Left ventricle myocardium inferior (tissue), 1 donor: ENCODE data around the gene MMP10. TPM values are rescaled to one million over a fixed set of nuclear protein-coding genes. Genes with fewer than 3 reads are reported as not detected.

ENCODE experiments used
- DNase-seq: peaks from one replicate; pipeline ENCODE4 v3.0.0-alpha.2; 2020
- H3K27ac ChIP-seq: fragments of 200-600 bp; replicated peaks from 2 replicates; pipeline ENCODE4 v1.8.0; 2021
- H3K27me3 ChIP-seq: fragments of 200-600 bp; 2 replicates; pipeline ENCODE4 v1.8.0; 2021; ENCODE audit warnings: low read depth
- H3K36me3 ChIP-seq: fragments of 200-600 bp; 2 replicates; pipeline ENCODE4 v1.8.0; 2021
- H3K4me1 ChIP-seq: fragments of 200-600 bp; 2 replicates; pipeline ENCODE4 v1.8.0; 2021
- H3K4me3 ChIP-seq: fragments of 200-600 bp; 2 replicates; pipeline ENCODE4 v1.8.0; 2021; ENCODE audit warnings: mild to moderate bottlenecking, moderate library complexity
- H3K9me3 ChIP-seq: fragments of 200-600 bp; replicated peaks from 2 replicates; pipeline ENCODE4 v1.8.0; 2021
- CTCF ChIP-seq: fragments of 200-600 bp; IDR thresholded peaks from 2 replicates; pipeline ENCODE4 v1.8.0; 2021; ENCODE audit warnings: antibody characterized with exemption, mild to moderate bottlenecking, borderline replicate concordance
- intact Hi-C: fragments of 100-400 bp; cut with micrococcal nuclease; formaldehyde crosslinking; loops from one replicate; pipeline ENCODE4 v1.11.0; 2022
- total RNA-seq: library from RNA; stranded (reverse); fragmentation: NEBNext Ultra II Directional; extraction: Animal tissue kit (Norgen Biotek cat#: 25700); gene quantifications from one replicate; pipeline ENCODE4 v1.2.1, GENCODE V29; 2021
- donor health status: DM: no; HTN: yes; CAD: no; lungs with severe emphysema.

Gene MMP10
- total RNA-seq, 1 donor from 2014 or later, result not detected

- no peaks in the 10 kb centered on the region for H3K4me1 ChIP-seq
- no peaks in the 10 kb centered on the region for H3K36me3 ChIP-seq
- peaks cover 23% of the 10 kb centered on the region for H3K9me3 ChIP-seq
- TF ChIP-seq CTCF, result no peak
- no peak overlapping the region for H3K4me3 ChIP-seq
- no peaks in the 10 kb centered on the region for H3K27me3 ChIP-seq
- no peak for DNase-seq
- no peak overlapping the region for H3K27ac ChIP-seq
- intact Hi-C loops, result no loop called here
These were observed 31.8 kb upstream of the MMP10 start for GRCh38 chr11:102812188-102812587.

- Histone ChIP-seq H3K4me1 (no peaks in the 10 kb centered on the region), H3K4me3 (no peak overlapping the region), H3K27me3 (no peaks in the 10 kb centered on the region), H3K9me3 (peaks cover 16% of the 10 kb centered on the region), H3K36me3 (no peaks in the 10 kb centered on the region), H3K27ac (no peak overlapping the region)
- intact Hi-C loops, result no loop called here
- peak; percentile 32 for TF ChIP-seq CTCF
- DNase-seq, result no peak
These were observed 30.7 kb upstream of the MMP10 start for GRCh38 chr11:102810950-102811660.

- Histone ChIP-seq H3K9me3 (peaks cover 6% of the 10 kb centered on the region), H3K4me3 (no peak overlapping the region), H3K27me3 (no peaks in the 10 kb centered on the region), H3K36me3 (no peaks in the 10 kb centered on the region), H3K4me1 (no peaks in the 10 kb centered on the region), H3K27ac (no peak overlapping the region)
- no peak for DNase-seq
- intact Hi-C loops, result no loop called here
- TF ChIP-seq CTCF, result no peak
These were observed 29.5 kb upstream of the MMP10 start for GRCh38 chr11:102809971-102810370.

- Histone ChIP-seq H3K4me3 (no peak overlapping the region), H3K27me3 (no peaks in the 10 kb centered on the region), H3K9me3 (peaks cover 3% of the 10 kb centered on the region), H3K27ac (no peak overlapping the region), H3K4me1 (no peaks in the 10 kb centered on the region), H3K36me3 (no peaks in the 10 kb centered on the region)
- no peak for DNase-seq
- intact Hi-C loops, result no loop called here
- no peak for TF ChIP-seq CTCF
These were observed 27.5 kb upstream of the MMP10 start for GRCh38 chr11:102807921-102808320.

GRCh38 chr11:102806296-102806695, 25.9 kb upstream of the MMP10 start:
- no peak for DNase-seq
- no peak for TF ChIP-seq CTCF
- Histone ChIP-seq H3K27ac (no peak overlapping the region), H3K4me1 (no peaks in the 10 kb centered on the region), H3K36me3 (no peaks in the 10 kb centered on the region), H3K4me3 (no peak overlapping the region), H3K9me3 (peaks cover 3% of the 10 kb centered on the region), H3K27me3 (no peaks in the 10 kb centered on the region)
- intact Hi-C loops, result no loop called here
